Spleen (tissue), 7 donors: Measurements from ENCODE around the gene PTCH1.

Source experiments
- CTCF ChIP-seq, 11 experiments: fragments of 200-600 bp in 7 of 11; fragments of 450-650 bp in 4 of 11; sonication (generic) in 4 of 11; IDR thresholded peaks in 8 of 11; conservative IDR thresholded peaks in 3 of 11; 1 replicate in 7 of 11; 2 replicates in 4 of 11; pipeline versions ENCODE4 v1.4.0 to v1.8.0; 2016 to 2021; ENCODE audit warnings: antibody characterized with exemption in 11 of 11, inconsistent platforms in 4 of 11, mild to moderate bottlenecking in 1 of 11
- POLR2A ChIP-seq, 3 donors: fragments of 450-650 bp; IDR thresholded peaks; one replicate each; pipeline ENCODE4 v1.5.1; 2017; ENCODE audit warnings: antibody characterized with exemption in 3 of 3, mild to moderate bottlenecking in 1 of 3
- donor health status: DM: no; HTN: no; CAD: no; lungs with moderate emphysema.
- donor health status: DM: no; HTN: no; CAD: no.
- donor health status: DM: no; HTN: no; CAD: no.

GRCh38 chr9:95459851-95460517, 56.8 kb downstream of the PTCH1 start:
- TF ChIP-seq POLR2A (IDR thresholded peaks at IDR 0.05) (no peak), CTCF (IDR thresholded peaks at IDR 0.05 in 8 of 11, conservative IDR thresholded peaks at IDR 0.05 in 3 of 11) (no peak)
